Measurements from ENCODE around the gene MCFD2.
"Not testable (repeated sequence)": the region's sequence is repeated elsewhere in the genome, so short reads cannot be mapped to it uniquely, and the experiment has no call there.

DNA sequence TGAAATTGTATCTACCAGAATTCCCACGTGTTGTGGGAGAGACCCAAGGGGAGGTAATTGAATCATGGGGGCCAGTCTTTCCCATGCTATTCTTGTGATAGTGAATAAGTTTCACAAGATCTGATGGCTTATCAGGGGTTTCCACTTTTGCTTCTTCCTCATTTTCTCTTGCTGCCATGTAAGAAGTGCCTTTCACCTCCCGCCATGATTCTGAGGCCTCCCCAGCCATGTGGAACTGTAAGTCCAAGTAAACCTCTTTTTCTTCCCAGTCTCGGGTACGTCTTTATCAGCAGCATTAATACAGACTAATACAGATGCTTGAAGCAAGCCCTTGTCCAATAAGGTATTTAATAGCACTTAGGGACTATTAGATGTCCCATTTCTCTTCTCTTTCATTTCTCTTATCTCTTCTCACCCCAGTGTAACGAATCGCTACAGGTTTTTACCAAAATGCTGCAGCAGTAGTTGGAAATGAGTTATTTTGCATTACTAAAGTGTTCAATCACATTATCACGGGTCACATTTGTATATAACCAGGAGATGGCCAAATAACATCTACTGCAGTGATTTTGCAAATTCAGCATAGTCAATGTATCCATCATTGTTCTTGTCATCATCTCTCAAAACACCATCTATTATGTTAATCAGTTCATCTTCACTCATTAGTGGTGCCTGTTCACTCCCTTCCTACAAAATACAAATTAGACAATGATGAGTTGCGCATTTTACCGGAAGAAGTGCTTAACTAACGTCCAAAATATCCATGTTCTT lies 10.5 kb downstream of the MCFD2 start:
- not testable (repeated sequence) for TF ChIP-seq CTCF (IDR thresholded peaks at IDR 0.05); EZH2 (IDR thresholded peaks at IDR 0.05; ENCODE audit: borderline replicate concordance, insufficient read depth, low read depth, low read length, poor library complexity, severe bottlenecking)

Measured in B cell (primary cell).